SK-N-SH treated with all-trans-retinoic acid at 6 μM for 48 hours (cell line): ENCODE data around the gene GXYLT2.

Source experiments
- ARNTL ChIP-seq: fragments of 450-650 bp; formaldehyde crosslinking; IDR thresholded peaks from 2 replicates; pipeline ENCODE4 v1.5.0; 2020; ENCODE audit warnings: low read depth, mild to moderate bottlenecking, moderate library complexity, borderline replicate concordance
- RARB ChIP-seq: fragments of 250-450 bp; sonication (Bioruptor Pico); IDR thresholded peaks from 2 replicates; pipeline ENCODE4 v1.8.0; 2021; ENCODE audit warnings: mild to moderate bottlenecking, moderate library complexity
- SNAI2 ChIP-seq: fragments of 250-450 bp; sonication (Bioruptor Pico); IDR thresholded peaks from 2 replicates; pipeline ENCODE4 v1.5.0; 2020; ENCODE audit warnings: mild to moderate bottlenecking, moderate library complexity

DNA sequence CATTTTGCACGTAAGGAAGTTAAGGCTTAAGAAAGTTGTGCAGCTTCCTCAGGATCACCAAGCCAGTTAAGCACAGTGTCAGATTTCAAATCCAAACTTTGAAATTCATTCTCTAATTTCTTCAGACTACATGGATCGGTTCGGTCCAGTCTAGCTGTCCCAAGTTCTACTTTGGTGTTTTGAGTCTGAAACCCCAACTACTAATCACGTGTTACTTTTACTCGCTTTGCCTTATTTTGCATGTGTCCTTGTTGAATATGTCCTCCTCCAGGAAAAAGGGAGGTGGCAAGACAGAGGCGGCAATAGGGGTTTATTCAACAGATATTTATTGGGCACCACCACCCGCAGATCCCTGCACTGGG is 522 bp upstream of the GXYLT2 start:
- TF ChIP-seq RARB (no peak), SNAI2 (CRISPR knock-in tag) (no peak), ARNTL (CRISPR knock-in tag) (no peak)
